PC-9 (cell line): Measurements from ENCODE around the gene EXD3. TPM values are rescaled to one million over a fixed set of nuclear protein-coding genes. Genes with fewer than 3 reads are reported as not detected.

Experiments used
- BruUV-seq: library from RNA; stranded (reverse); fragments of 400-500 nt; replicated peaks from 2 replicates; lab custom pipeline; 2021; lab: Mats Ljungman, UMichigan
- CTCF ChIA-PET: fragments of 300-600 bp; sonication (Branson Sonifier 250); formaldehyde crosslinking; loops from one replicate; lab custom pipeline; 2022; ENCODE audit warnings: antibody characterized with exemption; lab: Charles Lee
- POLR2A ChIA-PET: fragments of 300-600 bp; sonication (Branson Sonifier 250); formaldehyde crosslinking; loops from one replicate; lab custom pipeline; 2022; ENCODE audit warnings: antibody characterized with exemption; ENCODE audit not compliant: unreplicated experiment; lab: Charles Lee
- DNase-seq, 2 experiments: peaks; one replicate each; pipeline versions ENCODE4 v3.0.0 to v3.0.0-alpha.2; 2015 to 2022; ENCODE audit warnings: mixed read lengths in 1 of 2
- H2AFZ ChIP-seq: fragments of 200-600 bp; sonication (generic); 2 replicates; pipeline ENCODE4 v1.8.1; 2017; ENCODE audit warnings: antibody characterized with exemption
- H3F3A ChIP-seq: fragments of 200-600 bp; sonication (generic); 2 replicates; pipeline ENCODE4 v1.8.1; 2017; ENCODE audit warnings: antibody characterized with exemption, mild to moderate bottlenecking, low read depth; ENCODE audit not compliant: insufficient read depth
- H3K27ac ChIP-seq: fragments of 200-600 bp; sonication (generic); 2 replicates; pipeline ENCODE4 v1.6.1; 2016; ENCODE audit warnings: mixed run types
- H3K27me3 ChIP-seq: fragments of 200-600 bp; sonication (generic); 2 replicates; pipeline ENCODE4 v1.6.1; 2016; ENCODE audit warnings: low read depth, mixed run types; ENCODE audit not compliant: insufficient read depth
- H3K36me3 ChIP-seq: fragments of 200-600 bp; sonication (generic); 2 replicates; pipeline ENCODE4 v1.6.1; 2016; ENCODE audit warnings: low read depth, mixed run types
- H3K4me1 ChIP-seq: fragments of 200-600 bp; sonication (generic); replicated peaks from 2 replicates; pipeline ENCODE4 v1.6.1; 2016; ENCODE audit warnings: mixed run types; ENCODE audit not compliant: insufficient read depth
- H3K4me2 ChIP-seq: fragments of 200-600 bp; sonication (generic); 2 replicates; pipeline ENCODE4 v1.6.1; 2017; ENCODE audit warnings: mixed run types
- H3K4me3 ChIP-seq: fragments of 200-600 bp; sonication (generic); 2 replicates; pipeline ENCODE4 v1.6.1; 2016; ENCODE audit warnings: mixed run types
- H3K79me2 ChIP-seq: fragments of 200-600 bp; sonication (generic); 2 replicates; pipeline ENCODE4 v1.6.1; 2017; ENCODE audit warnings: low read depth, mixed run types
- H3K9me2 ChIP-seq: fragments of 200-600 bp; sonication (generic); 2 replicates; pipeline ENCODE4 v1.8.1; 2017; ENCODE audit warnings: mild to moderate bottlenecking; ENCODE audit not compliant: insufficient read depth
- H3K9me3 ChIP-seq: fragments of 200-600 bp; sonication (generic); 2 replicates; pipeline ENCODE4 v1.8.1; 2016; ENCODE audit warnings: low read depth; ENCODE audit not compliant: insufficient read depth
- H4K20me1 ChIP-seq: fragments of 200-600 bp; sonication (generic); 2 replicates; pipeline ENCODE4 v1.8.1; 2017; ENCODE audit not compliant: insufficient read depth
- EZH2 ChIP-seq: fragments of 200-600 bp; sonication (generic); IDR thresholded peaks from 2 replicates; pipeline ENCODE4 v1.8.0; 2017; ENCODE audit warnings: antibody characterized with exemption, low read depth
- intact Hi-C: fragments of 100-400 bp; cut with micrococcal nuclease; formaldehyde crosslinking; loops from one replicate; pipeline ENCODE4 v1.10.0; 2022; ENCODE audit not compliant: unreplicated experiment
- total RNA-seq: library from RNA; stranded (reverse); gene quantifications from 2 replicates; pipeline ENCODE4 v1.2.3, GENCODE V29; 2021
- TF ChIP-seq, protein P1 (sequence below): fragments of 200-600 bp; sonication (generic); conservative IDR thresholded peaks from 2 replicates; pipeline ENCODE4 v1.6.1; 2017; ENCODE audit warnings: mixed run types, antibody characterized with exemption, mild to moderate bottlenecking, moderate library complexity

EXD3 gene
- total RNA-seq, 1 experiment from 2014 or later, result 23.7 TPM

DNA sequence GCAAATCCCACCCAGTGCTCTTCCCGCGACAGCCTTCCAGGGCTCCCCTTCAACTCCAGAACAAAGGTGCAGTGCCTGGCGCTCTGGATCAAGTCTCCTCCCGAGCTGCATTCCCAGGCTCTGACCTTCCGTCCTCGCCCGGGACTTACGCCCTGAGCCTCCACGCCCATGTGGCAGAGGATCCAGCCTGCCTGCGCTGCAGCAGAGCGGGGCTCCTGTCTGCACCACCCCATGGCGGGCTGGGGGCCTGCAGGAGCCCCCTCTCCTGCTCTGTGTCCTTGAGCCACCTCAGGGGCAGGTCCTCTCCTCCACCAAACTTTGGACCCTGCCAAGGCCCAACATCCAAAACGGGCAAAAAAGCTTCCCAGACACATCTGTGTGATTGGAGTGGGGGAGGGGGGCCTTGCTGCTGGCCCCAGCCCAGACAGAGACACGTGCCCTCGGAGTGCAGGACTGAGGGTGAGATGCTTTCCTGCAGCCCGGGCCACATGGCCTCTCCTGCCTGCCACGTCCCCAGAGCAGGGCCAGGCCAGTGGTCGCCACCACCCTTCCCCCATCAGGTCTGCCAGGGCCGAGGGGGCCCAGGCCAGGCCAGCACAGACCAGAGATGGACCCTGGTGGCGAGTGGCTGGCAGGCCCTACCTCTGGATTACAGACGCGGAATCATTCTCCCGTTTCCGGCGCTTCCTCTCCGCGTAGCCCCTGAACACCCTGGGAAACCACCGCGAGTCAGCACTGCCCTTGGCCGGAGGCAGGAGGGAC, 31.8 kb upstream of the EXD3 start:
- H2AFZ ChIP-seq, result no peak overlapping the region

DNA sequence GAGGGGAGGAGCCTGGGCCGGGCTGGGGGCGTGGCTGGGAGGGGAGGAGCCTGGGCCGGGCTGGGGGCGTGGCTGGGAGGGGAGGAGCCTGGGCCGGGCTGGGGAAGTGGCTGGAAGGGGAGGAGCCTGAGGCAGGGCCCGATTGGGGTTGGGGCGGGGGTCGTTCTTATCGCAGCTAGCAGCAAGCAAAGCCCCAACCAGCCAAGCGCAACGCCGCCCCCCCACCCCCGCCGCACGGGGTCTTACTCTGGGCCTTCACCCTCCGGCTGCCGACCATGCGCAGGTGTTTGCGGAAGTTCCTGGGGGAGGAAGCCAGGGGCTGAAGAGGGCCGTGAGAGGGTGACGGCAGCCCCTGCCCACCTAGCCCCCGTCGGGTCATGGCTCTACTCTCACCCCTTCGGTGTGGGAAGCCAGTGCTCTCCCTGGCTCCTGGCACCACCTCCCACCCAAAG, 31.2 kb upstream of the EXD3 start:
- H3K27me3 ChIP-seq, result no peaks in the 10 kb centered on the region
- H4K20me1 ChIP-seq, result no peaks in the 10 kb centered on the region
- POLR2A ChIA-PET, result no interaction called here
- no peak overlapping the region for H3K4me2 ChIP-seq
- no peaks in the 10 kb centered on the region for H3K9me3 ChIP-seq
- no peak overlapping the region for H3K4me3 ChIP-seq
- intact Hi-C loops, result no loop called here
- H3F3A ChIP-seq, result peaks cover 9% of the 10 kb centered on the region; the same call in 1 of the 2 replicates
- no peaks in the 10 kb centered on the region for H3K9me2 ChIP-seq
- no peak overlapping the region for H3K27ac ChIP-seq
- TF ChIP-seq EZH2, result no peak
- TF ChIP-seq, protein P1, sequence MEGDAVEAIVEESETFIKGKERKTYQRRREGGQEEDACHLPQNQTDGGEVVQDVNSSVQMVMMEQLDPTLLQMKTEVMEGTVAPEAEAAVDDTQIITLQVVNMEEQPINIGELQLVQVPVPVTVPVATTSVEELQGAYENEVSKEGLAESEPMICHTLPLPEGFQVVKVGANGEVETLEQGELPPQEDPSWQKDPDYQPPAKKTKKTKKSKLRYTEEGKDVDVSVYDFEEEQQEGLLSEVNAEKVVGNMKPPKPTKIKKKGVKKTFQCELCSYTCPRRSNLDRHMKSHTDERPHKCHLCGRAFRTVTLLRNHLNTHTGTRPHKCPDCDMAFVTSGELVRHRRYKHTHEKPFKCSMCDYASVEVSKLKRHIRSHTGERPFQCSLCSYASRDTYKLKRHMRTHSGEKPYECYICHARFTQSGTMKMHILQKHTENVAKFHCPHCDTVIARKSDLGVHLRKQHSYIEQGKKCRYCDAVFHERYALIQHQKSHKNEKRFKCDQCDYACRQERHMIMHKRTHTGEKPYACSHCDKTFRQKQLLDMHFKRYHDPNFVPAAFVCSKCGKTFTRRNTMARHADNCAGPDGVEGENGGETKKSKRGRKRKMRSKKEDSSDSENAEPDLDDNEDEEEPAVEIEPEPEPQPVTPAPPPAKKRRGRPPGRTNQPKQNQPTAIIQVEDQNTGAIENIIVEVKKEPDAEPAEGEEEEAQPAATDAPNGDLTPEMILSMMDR, result no peak
- 0 out of 2 replicates have a peak, but pooled peaks cover 3% of the 10 kb centered on the region for H3K79me2 ChIP-seq
- CTCF ChIA-PET, result no interaction called here
- peaks cover 3% of the 10 kb centered on the region; the same call in 1 of the 2 replicates for H3K36me3 ChIP-seq
- no peak for DNase-seq
- no TSS peak for BruUV-seq
- H3K4me1 ChIP-seq, result no peaks in the 10 kb centered on the region
- no peak overlapping the region for H2AFZ ChIP-seq

More for the DNA sequence above, 31.8 kb upstream of the EXD3 start:
- DNase-seq, result no peak
- Histone ChIP-seq H3K4me3 (no peak overlapping the region), H4K20me1 (no peaks in the 10 kb centered on the region), H3K4me2 (no peak overlapping the region), H3K79me2 (0 out of 2 replicates have a peak, but pooled peaks cover 3% of the 10 kb centered on the region), H3K36me3 (peaks cover 3% of the 10 kb centered on the region; the same call in 1 of the 2 replicates), H3K4me1 (0 out of 2 replicates have a peak, but pooled peaks cover 4% of the 10 kb centered on the region), H3K9me3 (no peaks in the 10 kb centered on the region), H3K27ac (no peak overlapping the region), H3F3A (peaks cover 9% of the 10 kb centered on the region; the same call in 1 of the 2 replicates), H3K9me2 (no peaks in the 10 kb centered on the region), H3K27me3 (no peaks in the 10 kb centered on the region)
- intact Hi-C loops, result no loop called here
- POLR2A ChIA-PET, result no interaction called here
- CTCF ChIA-PET, result no interaction called here
- no peak for TF ChIP-seq EZH2
- TF ChIP-seq, protein P1, result no peak
- BruUV-seq, result no TSS peak

DNA sequence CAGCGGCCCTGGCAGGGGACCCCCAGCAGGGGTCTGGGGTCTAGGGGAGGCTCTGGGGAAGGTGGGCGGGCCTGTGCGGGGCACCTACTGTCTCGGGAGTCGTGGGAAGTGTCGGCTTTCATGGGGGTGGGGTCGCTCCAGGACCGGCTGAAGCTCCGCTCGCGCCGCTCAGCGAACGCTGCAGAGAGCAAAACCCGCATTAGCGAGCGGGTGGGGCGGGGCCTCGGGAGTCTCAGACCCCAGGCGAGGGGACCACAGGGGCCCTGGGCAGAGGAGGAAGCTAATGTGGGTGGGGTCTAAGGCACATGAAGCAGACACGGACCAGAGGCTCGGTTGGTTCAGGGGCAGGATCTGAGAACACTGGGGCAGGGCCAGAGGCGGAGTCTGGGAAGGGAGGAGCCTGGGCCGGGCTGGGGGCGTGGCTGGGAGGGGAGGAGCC, 30.7 kb upstream of the EXD3 start:
- Histone ChIP-seq H3K79me2 (0 out of 2 replicates have a peak, but pooled peaks cover 3% of the 10 kb centered on the region), H4K20me1 (no peaks in the 10 kb centered on the region), H3F3A (peaks cover 9% of the 10 kb centered on the region; the same call in 1 of the 2 replicates), H3K4me1 (no peaks in the 10 kb centered on the region), H3K4me3 (no peak overlapping the region), H3K27me3 (no peaks in the 10 kb centered on the region), H3K9me2 (no peaks in the 10 kb centered on the region), H2AFZ (no peak overlapping the region), H3K9me3 (no peaks in the 10 kb centered on the region), H3K27ac (no peak overlapping the region), H3K36me3 (peaks cover 3% of the 10 kb centered on the region; the same call in 1 of the 2 replicates), H3K4me2 (no peak overlapping the region)
- no TSS peak for BruUV-seq
- TF ChIP-seq EZH2, result no peak
- TF ChIP-seq, protein P1, result no peak
- ChIA-PET POLR2A (interaction anchor here (0.6 kb wide), 1 partner anchor 193 kb away, joined by 7 read pairs; no protein-coding TSS in a partner anchor), CTCF (no interaction called here)
- DNase-seq, result peak in 1 of 2 experiments; percentile 45
- intact Hi-C loops, result no loop called here
